K562 (cell line): Measurements from ENCODE around the gene HS3ST3B1.

Source experiments
- ELF1 ChIP-seq: fragments of 200-800 bp; sonication (Bioruptor generic); IDR thresholded peaks from 2 replicates; pipeline ENCODE4 v1.6.1; 2016; ENCODE audit warnings: missing genetic modification characterization, missing compliant biosample characterization
- POLR2A ChIP-seq: fragments of 450-650 bp; conservative IDR thresholded peaks from 2 replicates; pipeline ENCODE4 v1.6.1; 2016
- SNAPC5 ChIP-seq: fragments of 250-450 bp; sonication (Bioruptor Pico); IDR thresholded peaks from 2 replicates; pipeline ENCODE4 v1.8.0; 2021; ENCODE audit warnings: moderate library complexity, mild to moderate bottlenecking, inconsistent platforms
- SRF ChIP-seq, 2 experiments: fragments of 250-450, 450-650 bp in 1 of 2; sonication (Bioruptor Pico) in 1 of 2; sonication (generic) in 1 of 2; formaldehyde crosslinking; IDR thresholded peaks; 2 replicates each; pipeline versions ENCODE4 v1.5.0 to v1.5.1; 2020 to 2022; ENCODE audit warnings: mild to moderate bottlenecking in 1 of 2, missing genetic modification reagents in 1 of 2
- TEAD4 ChIP-seq, 2 experiments: sonication (generic) in 1 of 2; formaldehyde crosslinking in 1 of 2; IDR thresholded peaks; 2 replicates each; pipeline versions ENCODE4 v1.6.1 to v1.8.0; 2012 to 2022; ENCODE audit warnings: borderline replicate concordance in 1 of 2, inconsistent platforms in 1 of 2, low read length in 1 of 2, mild to moderate bottlenecking in 1 of 2, missing genetic modification reagents in 1 of 2
- ZBED1 ChIP-seq: IDR thresholded peaks from 2 replicates; pipeline ENCODE4 v1.6.1; 2014
- ZBTB40 ChIP-seq, 2 experiments: fragments of 450-650 bp in 1 of 2; sonication (generic) in 1 of 2; formaldehyde crosslinking in 1 of 2; IDR thresholded peaks; 2 replicates each; pipeline versions ENCODE4 v1.7.1 to v1.9.0; 2016 to 2022; ENCODE audit warnings: inconsistent platforms in 1 of 2, mild to moderate bottlenecking in 1 of 2, missing genetic modification reagents in 1 of 2

GRCh38 chr17:14372905-14373613, 72.2 kb downstream of the HS3ST3B1 start:
- no peak for TF ChIP-seq SNAPC5 (CRISPR knock-in tag)
- no peak for TF ChIP-seq ZBED1
- no peak for TF ChIP-seq POLR2A
- TF ChIP-seq TEAD4 (IDR thresholded peaks at IDR 0.05; ENCODE audit: low read length): no peak
- no peak for TF ChIP-seq TEAD4 (CRISPR knock-in tag; IDR thresholded peaks at IDR 0.05; ENCODE audit: borderline replicate concordance)
- TF ChIP-seq ZBTB40 (IDR thresholded peaks at IDR 0.05): no peak
- TF ChIP-seq ZBTB40 (CRISPR knock-in tag; IDR thresholded peaks at IDR 0.05): no peak
- no peak for TF ChIP-seq ELF1
- TF ChIP-seq SRF (CRISPR knock-in tag; IDR thresholded peaks at IDR 0.05): no peak
